GM21360 (cell line): Measurements from ENCODE around the gene KLHDC1.
"Not testable (repeated sequence)": the region's sequence is repeated elsewhere in the genome, so short reads cannot be mapped to it uniquely, and the experiment has no call there.

Experiments used
- ATAC-seq: cut with Tn5 transposase; IDR thresholded peaks from one replicate; pipeline ENCODE4 v1.9.1; 2021; ENCODE audit warnings: mild to moderate bottlenecking, moderate library complexity; ENCODE audit not compliant: unreplicated experiment

The KLHDC1 gene, protein sequence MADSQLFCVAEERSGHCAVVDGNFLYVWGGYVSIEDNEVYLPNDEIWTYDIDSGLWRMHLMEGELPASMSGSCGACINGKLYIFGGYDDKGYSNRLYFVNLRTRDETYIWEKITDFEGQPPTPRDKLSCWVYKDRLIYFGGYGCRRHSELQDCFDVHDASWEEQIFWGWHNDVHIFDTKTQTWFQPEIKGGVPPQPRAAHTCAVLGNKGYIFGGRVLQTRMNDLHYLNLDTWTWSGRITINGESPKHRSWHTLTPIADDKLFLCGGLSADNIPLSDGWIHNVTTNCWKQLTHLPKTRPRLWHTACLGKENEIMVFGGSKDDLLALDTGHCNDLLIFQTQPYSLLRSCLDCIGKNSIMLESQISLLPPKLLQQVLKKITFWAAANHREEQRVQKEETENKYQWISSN

DNA sequence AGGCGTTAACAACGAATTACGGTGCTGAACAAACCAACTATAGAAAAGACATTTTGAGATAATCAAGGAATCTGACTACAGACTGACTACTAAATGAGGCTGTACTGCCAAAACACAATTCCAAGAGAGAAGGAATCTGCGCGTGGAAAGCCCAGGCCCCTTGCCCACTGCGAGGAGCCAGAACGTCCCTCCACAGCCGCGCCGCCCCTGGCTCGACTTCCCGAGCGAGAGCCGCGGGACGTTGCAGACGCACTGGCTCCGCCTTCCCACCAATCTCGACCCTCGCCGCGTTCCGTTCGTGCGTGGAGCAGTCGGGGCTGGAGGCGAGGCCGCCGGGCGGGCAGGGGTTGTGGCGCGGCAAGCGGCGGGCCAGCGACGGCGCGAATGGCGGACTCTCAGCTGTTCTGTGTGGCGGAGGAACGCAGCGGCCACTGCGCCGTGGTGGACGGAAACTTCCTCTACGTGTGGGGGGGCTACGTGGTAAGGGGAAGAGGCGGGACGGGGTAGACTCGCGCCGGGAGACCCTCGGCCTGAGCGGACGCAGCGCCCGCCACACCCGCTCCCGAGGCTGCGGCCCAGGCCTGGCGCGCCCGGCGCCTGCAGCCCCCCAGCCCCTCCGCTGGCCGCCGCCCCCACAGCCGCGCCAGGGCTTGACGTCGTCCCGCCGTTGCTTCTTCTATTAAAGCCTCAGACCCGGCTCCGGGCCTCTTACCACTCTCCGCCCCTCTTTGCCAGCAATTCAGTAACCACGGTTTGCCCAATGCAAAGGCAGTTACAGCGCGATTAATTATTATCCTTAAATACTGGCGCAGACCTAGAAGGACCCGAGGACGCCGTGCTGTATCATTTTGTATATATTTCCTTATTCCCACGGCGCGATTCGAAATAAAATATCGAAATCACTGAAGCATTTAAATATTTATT lies at the start of gene KLHDC1:
Gene KLHDC1, plus strand, starts transcription at position 310 of the 924 bp plus-strand sequence. Its CDS starts 75 bp downstream, at position 385.
- peak; percentile 40 for ATAC-seq

DNA sequence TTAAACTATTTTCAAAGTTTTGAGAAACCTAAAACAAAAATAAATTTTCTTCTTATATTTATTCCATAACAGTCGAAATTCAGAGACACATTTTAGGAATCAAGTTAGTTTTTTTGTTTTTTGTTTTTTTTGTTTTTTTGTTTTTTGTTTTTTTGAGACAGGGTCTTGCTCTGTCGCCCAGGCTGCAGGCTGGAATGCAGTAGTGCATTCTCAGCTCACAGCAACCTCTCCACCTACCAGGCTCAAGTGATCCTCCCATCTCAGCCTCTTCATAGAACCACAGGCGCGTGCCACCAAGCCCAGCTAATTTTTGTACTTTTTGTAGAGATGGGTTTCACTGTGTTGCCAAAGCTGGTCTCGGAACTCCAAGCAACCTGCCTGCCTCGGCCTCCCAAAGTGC lies 39.4 kb upstream of the KLHDC1 start:
- ATAC-seq, result no peak

DNA sequence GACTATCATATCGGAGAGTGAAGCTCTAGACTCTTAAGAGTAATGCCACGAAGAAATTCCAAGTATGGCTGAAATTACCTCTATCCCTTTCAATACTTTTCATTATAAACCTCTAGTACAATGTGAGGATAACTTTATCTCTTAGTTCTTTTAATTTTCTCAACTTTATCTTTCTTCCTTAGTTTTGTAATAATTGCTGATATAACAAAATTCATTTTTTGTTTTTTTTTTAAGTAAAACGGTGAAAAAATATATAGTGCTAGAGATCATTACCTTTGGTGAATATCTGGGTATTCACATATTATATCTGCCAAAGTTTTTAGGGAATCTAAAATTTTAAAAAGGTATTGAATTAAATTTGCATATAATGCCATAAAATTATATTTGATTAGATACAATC lies 38.4 kb upstream of the KLHDC1 start:
- no peak for ATAC-seq

DNA sequence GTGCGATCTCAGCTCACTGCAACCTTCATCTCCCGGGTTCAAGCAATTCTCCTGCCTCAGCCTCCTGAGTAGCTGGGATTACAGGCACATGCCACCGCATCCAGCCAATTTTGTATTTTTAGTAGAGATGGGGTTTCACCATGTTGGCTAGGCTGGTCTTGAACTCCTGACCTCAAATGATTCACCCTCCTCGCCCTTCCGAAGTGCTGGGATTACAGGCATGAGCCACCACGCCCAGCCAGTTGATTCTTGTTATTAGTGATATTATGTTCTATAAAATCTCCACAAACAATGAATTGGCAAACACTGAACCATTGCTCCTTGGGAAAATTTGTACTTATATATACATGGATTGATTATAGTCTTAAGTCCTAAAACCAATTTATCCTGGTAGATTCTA lies 35.4 kb upstream of the KLHDC1 start:
- not testable (repeated sequence) for ATAC-seq

DNA sequence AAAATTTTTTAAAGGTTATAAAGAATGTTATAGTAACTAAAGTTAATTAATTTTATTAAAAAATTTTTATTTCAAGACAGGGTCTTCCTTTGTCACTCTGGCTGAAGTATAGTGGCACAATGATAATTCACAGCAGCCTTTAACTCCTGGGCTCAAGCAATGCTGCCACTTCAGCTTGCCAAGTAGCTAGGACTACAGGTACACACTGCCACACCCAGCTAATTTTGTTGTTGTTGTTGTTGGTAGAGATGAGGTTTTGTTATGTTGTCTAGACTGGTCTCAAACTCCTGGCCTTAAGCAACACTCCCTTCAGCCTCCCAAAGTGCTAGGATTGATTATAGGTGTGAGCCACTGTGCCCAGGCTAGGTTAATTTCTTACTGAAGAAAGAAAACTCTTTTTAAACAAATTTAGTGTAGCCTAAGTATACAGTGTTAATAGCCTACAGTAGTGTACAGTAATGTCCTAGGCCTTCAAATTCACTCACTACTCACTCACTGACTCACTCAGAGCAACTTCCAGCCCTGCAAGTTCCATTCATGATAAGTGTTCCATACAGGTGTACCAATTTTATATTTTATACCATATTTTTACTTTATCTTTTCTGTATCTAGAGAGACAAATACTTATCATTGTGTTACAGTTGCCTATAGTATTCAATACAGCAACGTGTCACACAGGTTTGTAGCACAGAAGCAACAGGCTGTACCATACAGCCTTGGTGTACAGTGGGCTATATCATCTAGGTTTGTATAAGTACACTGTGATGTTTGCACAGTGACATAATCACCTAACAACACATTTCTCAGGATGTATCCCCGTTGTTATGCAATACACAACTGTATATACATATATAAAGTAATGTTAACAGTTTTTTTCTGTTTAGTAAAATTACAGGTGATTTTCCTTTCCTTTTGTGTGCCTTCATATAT lies 33.1 kb upstream of the KLHDC1 start:
- no peak for ATAC-seq

DNA sequence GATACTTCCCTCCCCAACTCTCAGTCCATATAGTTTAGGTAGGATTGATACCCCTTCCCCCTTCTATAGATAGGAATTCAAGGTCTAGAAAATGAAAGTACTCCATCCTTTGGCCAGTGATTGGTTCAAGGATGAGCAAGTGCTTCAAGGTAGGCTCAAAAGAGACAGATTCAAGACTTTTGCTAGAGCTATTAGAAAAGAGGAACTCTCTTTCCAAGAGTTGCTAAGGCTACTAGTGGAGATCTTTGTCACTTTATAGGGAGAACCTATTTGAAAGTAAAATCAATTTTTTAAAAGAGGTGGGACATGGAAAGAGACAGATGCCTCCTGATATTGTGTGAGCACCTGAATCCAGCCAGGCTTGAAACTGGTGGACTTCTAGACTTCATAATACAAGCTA lies 22.4 kb upstream of the KLHDC1 start:
- no peak for ATAC-seq

DNA sequence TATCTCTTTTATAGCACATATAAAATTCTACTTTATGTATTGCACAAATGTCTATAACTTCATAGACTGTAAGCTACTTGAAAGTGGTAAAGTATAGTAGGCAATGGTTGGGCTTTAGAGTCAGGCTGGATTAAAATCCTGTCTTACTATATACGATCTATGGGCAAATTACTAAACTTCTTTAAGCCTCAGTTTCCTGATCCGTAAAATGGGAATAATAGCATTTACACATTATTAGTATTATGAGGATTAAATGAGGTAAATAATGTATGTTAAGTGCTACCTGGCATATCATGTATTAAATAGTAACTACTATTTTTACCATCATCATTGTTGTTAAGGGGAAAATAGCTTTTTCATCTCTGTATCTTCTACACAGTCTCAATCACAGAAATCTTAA lies 19.3 kb upstream of the KLHDC1 start:
- ATAC-seq, result no peak

DNA sequence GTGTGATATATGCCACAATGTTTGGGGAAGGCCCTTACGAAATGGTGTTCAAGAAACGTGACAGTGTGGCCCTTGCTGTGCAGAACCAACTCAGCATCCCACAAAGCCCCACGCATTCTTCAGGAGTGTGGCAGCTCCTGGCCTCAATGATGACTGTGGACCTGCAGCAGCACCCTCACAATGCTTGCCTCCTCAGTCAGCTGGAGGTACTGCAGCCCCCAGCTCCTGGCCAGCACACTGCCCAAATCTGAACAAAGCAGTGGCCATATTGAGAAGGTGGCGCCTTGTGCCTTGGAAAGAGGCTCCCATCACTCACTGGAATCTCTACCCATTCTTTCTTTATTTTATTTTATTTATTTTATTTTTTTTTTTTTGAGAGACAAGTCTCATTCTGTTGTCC lies 15.3 kb upstream of the KLHDC1 start:
- ATAC-seq, result no peak

DNA sequence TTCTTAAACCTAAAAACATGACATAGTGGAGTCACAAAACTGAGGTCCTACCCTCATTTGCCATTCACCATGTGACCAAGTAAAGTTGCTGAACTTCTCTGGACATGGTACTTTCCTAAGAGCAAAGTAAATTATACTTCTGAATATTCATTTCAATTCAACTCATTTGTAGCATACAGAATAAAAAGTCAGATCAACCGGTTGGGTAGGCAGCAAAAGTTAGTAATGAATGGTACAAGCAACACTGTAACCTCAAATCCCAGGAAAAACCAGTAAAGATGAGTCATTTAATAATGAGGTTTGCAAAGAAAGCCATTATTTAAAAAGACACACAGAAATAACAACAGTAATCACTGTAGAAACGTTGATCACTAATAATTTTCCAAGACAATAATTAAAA lies 13.6 kb upstream of the KLHDC1 start:
- no peak for ATAC-seq

DNA sequence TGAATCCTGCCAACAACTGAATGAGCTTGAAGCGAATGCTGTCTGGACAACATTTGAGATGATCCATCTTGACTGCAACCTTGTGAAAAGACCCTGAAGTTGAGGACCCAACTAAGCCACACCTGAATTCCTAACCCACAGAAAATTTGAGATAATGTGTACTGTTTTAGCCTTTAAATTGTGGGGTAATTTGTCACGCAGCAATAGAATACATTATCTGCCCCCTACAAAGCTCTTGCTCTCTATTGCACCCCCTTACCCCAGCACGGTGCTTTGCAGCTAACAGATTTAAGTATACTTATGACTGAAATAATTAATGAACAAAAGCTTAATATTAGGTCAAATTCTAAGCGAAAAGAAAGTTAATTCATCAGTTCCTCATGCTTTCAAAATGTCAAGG lies 6.5 kb upstream of the KLHDC1 start:
- ATAC-seq, result no peak

DNA sequence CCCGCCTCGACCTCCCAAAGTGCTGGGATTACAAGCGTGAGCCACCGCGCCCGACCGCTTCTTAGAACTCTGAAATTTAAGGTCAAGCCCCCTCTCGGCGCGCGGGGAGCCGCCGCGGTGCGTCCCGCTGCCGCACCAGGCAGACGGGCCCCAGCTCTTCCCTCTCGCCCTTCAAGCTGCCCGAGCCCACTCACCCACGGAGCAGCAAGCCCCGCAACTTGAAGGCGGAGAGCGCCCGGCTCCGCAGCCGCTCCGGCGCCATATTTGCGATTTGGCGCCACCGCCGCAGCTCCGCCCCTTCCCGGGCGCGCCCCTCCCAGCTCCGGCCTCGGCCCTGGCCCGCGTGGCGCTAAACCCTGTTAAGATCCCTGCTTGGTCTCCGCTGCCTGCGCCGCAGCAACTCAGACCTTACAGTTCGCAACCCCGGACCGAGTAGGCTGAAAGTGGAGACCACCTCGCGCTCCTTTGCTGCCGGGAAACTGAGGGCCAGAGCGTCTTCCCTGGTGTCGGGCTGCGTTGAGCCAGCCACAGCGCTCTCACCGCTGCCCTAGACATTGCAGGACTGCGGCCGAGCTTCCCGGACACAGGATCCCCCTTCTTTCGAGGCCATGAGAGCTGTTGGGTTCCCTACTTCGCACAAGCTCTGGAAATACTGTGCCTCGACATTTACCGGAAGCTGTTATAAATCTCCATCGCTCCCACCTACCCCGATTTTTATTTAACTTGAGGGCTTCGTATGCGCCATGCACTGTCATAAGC lies 4.8 kb upstream of the KLHDC1 start, which contains the start of gene POLE2:
Gene POLE2, minus strand, starts transcription at position 273 of the 759 bp plus-strand sequence. Its CDS starts 11 bp downstream, at position 262.
- ATAC-seq, result peak; percentile 85

DNA sequence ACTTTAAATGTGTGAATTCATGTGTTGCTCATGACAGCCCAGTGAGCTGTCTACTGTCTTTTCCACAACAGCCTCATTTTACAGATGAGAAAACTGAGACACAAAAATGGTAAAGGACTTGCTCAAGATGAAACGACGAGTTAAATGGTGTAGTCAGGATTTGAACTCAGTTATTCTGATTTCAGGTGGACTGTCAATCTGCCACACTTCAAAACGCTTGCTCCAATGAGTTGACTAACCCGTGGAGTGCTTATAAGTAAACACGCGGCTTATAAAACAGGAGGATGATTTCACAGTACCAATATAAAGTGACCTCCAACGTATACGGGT lies 4.3 kb upstream of the KLHDC1 start:
- ATAC-seq, result no peak

DNA sequence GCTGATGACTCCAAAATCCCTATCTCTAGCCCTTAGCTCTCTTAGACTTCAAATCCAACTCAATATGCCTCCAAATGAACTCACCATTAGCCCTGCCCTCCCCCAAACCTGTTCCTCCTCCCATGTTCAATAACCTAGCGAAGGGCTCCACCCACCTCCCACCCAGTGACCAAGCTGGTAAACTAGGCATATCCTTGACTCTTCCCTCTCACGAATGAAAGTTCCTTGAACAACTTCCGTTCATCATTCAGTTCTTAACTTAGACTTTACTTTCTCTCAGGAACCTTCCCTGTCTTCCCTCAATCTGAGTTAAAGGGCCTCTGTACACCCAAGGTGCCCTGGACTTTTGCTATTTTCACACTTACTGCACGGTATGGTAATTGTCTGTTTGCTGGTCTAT lies 1.9 kb upstream of the KLHDC1 start:
- ATAC-seq, result no peak

DNA sequence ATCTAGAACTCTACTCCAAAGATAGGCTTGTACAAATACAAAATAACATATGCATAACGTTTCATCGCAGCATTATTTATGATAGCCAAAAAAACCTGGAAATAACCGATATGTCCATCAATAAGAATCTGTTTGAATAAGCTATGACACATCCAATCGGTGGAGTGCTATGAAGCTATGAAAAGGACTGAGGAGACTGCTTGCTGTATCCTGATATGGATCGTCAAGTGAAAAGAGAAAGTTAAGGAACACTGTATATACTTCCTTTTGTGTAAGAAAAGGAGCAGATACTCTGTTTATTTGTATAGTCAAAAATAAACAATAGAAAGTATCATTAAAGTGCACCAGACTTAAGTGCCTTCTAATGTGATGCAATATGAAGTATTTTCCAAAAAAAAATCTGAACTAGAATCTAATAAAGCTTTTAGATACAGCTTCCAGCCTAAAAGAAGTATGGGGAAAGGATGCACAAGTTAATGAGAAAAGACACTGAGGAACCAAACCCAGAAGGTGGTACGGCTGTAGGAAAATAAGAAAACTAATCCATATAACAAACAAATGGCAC lies 645 bp upstream of the KLHDC1 start:
- no peak for ATAC-seq

DNA sequence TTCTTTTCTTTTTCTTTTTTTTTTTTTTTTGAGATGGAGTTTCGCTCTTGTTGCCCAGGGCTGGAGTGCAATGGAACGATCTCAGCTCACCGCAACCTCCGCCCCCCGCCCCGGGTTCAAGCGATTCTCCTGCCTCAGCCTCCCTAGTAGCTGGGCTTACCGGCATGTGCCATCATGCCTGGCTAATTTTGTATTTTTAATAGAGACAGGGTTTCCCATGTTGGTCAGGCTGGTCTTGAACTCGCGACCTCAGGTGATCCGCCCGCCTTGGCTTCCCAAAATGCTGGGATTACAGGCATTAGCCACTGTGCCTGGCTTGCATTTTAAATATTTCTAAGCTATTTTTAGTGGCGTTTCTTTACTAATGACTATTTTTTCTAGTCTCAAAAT lies 810 bp downstream of the KLHDC1 start:
- ATAC-seq, result not testable (repeated sequence)

DNA sequence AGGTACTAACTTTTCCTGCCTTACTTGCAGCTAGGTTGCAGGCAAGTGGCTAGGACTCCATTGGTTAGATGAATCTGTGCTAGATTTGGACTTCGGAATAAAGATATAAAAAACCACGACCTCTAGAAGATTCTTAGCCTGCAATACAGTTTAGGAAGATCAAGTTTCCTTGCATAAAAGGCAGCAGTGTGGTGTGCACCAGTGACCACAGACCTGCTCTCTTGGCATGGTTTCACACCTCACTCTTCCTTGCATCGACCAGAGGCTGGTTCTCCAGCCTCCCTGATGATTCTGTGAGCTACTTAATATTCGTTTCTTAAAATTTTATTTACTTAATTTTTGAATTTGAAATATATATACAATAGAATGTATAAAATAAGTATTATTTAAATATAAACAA lies 9.8 kb downstream of the KLHDC1 start:
- no peak for ATAC-seq

DNA sequence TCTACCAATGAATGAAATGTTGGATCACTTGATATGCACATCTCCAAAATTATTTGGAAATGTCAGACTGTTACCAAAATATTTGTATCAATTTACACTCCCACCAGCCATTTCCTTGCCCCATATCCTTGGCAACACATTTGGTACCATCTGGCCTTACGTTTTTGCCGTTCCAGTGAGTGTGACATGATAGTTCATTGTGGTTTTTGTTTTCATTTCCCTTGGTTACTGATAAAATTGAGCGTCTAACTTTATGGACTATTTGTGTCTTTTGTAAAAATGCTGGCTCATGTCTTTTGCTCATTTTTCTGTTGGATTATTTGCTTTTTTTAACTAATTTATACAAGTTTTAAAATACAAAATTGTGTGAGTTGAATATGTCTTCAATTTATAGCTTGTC lies 11.0 kb downstream of the KLHDC1 start:
- no peak for ATAC-seq

DNA sequence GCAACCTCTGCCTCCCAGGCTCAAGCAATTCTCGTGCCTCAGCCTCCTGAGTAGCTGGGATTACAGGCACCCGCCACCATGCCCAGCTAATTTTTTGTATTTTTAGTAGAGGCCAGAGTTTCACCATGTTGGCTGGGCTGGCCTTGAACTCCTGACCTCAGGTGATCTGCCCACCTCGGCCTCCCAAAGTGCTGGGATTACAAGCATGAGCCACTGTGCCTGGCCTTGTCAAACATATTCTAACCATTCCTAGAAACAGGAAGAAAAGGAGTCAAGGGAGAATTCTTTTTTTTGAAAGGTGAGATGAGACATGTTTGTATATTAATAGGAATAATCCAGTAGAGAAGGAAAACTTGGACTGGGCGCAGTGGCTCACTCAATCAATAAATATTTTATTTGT lies 11.6 kb downstream of the KLHDC1 start:
- ATAC-seq, result not testable (repeated sequence)

DNA sequence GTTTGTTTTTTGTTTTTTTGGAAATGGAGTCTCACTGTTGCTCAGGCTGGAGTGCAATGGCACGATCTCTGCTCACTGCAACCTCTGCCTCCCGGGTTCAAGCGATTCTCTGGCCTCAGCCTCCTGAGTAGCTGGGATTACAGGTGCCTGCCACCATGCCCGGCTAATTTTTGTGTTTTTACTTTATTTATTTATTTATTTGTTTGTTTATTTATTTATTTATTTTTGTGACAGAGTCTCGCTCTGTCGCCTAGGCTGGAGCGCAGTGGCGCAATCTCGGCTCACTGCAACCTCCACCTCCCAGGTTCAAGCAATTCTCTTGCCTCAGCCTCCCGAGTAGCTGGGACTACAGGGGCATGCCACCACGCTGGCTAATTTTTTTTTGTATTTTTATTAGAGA lies 18.1 kb downstream of the KLHDC1 start:
- ATAC-seq, result not testable (repeated sequence)

DNA sequence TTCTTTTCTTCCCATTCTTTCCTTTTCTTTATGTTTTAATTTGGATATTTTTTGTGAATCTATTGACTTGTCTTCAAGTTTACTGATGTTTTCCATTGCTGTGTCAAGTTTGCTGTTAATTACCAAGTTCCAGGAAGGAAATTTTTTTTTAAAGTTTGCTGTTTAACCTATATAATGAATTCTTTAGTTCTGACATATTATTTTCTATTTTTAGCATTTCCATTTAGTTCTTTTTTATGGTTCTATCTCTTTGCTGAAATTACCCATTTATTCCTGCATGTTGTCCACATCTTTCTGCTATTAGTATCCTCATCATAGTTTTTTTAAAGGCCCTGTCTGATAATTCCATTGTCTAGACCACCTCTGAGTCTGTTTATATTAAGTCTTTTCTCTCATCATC lies 27.8 kb downstream of the KLHDC1 start:
- ATAC-seq, result no peak
